Left hindlimb (tissue), 1 donor: Measurements from ENCODE around the gene RAET1G.
"Not testable (repeated sequence)": the region's sequence is repeated elsewhere in the genome, so short reads cannot be mapped to it uniquely, and the experiment has no call there.

Experiments
- DNase-seq: peaks from one replicate; pipeline ENCODE4 v3.0.0-alpha.2; 2018

Gene RAET1G

DNA sequence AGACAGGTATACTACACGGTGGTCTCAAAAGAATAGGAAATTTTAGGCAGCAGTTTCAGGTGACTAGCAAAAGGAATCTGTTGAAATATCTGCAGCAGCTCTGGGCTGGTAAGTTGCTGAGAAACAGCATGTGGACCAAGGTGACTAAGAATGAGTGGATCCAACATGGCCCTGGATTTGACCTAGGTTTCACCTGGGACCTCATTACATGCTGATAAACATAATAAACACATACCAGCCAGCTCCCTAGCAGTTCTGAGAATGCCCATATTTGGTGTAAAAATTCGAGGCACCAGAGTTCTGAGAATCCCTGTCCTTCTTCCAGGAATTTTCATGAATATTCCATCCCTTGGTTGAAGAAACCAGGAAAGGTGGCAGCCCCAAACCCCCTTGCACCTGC is 30.5 kb upstream of the RAET1G start:
- DNase-seq: not testable (repeated sequence)

DNA sequence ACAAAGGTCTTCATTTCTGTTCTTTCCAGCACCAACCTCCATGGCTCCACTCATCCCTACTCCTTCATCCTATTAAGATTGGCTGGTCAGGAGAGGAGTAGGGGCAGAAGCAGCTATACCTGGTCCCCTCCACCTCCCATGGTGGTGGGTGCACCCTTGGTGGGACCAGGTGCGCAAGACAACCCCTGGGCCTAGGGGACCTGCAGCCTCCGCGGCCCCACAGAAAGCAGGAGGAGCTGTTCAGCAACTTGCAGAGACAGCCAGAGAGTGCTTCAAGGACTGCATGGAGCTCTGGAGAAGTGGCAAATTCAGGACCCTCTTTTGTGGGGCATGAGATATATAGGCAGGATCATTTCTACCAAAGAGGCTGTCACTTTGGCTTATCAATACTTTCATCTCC is 28.7 kb upstream of the RAET1G start:
- no peak for DNase-seq

DNA sequence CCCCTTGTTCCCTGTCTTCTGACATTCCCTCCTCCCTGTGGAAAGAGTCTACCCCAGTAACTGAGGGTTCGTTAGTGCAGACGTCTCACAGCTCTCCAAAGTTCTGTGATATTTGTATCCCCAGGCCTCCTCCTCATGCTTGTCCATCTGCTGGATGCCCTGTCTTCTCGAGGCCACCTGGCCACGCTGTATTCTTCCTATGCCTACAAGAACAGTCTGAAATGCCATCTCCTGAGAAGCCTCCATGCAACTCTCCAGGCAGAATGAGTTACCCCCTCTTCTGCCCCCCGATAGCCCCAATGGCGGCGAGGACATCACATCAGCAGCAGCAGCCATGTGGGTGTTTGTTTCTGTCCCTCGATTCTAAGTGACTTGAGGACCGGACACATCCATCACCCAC is 28.2 kb upstream of the RAET1G start:
- DNase-seq: no peak

DNA sequence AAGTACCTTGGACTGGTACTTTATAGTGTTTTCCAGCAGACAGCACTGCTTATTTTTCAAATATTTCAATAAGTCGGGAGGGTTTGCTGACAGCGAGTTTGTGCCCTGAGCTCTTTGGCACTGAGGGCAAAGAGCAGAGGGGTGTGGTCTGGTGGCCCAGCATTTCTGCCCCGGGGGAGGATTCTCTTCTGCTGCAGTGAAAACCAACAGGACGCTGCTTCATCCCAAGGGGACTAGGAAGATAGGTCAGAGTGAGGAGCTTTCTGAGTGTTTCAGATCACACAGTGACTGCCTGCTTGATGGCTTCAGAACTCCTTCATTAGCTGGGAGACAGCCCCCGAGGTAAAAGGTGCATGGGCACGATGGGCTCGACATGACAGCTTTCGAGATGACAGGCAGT is 27.5 kb upstream of the RAET1G start:
- no peak for DNase-seq

GRCh38 chr6:149948616-149949015 is 25.7 kb upstream of the RAET1G start:
- DNase-seq: no peak

DNA sequence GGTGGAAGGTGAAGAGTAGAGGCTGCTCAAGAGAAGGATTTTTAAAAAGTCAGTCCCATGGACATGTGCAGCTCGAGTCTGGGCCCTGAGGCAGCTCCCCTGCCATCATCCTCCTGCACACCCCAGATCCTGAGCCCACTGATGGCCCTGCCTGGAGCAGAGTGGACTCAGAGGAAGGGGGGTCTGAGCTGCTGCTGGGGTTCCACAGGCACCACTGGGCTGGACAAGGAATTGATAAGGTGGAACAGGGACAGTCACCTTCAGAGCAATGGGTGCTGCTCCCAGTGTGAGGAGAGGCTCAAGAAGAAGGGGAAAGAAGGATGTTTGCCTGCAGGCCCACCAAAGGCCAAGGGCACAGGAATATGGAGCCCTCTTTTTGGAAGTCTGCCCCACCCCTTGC is 25.1 kb upstream of the RAET1G start:
- DNase-seq: no peak

GRCh38 chr6:149947533-149947932 is 24.6 kb upstream of the RAET1G start:
- DNase-seq: not testable (repeated sequence)

GRCh38 chr6:149946631-149947030 is 23.7 kb upstream of the RAET1G start:
- not testable (repeated sequence) for DNase-seq

- DNase-seq: not testable (repeated sequence)
These were observed 22.4 kb upstream of the RAET1G start for GRCh38 chr6:149945276-149945675.

- not testable (repeated sequence) for DNase-seq
These were observed 20.4 kb upstream of the RAET1G start for GRCh38 chr6:149943321-149943720.

DNA sequence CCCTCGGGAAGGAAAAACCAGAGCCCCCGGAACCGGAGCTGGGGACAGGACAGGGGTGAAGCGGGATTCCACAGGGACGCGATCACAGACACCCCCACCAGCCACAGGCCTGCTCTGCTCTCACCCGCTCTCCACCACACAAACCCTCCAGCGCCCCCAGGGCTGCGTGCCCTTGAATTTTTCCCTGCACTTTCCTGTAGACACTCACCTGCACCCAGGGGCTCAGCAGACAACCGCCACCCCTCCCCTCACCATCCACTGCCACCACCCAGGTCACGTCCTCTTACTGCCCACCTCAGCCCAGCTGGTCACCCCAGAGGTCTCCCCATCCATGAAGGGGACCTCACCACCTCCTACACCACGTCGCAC is 19.5 kb upstream of the RAET1G start:
- no peak for DNase-seq

DNA sequence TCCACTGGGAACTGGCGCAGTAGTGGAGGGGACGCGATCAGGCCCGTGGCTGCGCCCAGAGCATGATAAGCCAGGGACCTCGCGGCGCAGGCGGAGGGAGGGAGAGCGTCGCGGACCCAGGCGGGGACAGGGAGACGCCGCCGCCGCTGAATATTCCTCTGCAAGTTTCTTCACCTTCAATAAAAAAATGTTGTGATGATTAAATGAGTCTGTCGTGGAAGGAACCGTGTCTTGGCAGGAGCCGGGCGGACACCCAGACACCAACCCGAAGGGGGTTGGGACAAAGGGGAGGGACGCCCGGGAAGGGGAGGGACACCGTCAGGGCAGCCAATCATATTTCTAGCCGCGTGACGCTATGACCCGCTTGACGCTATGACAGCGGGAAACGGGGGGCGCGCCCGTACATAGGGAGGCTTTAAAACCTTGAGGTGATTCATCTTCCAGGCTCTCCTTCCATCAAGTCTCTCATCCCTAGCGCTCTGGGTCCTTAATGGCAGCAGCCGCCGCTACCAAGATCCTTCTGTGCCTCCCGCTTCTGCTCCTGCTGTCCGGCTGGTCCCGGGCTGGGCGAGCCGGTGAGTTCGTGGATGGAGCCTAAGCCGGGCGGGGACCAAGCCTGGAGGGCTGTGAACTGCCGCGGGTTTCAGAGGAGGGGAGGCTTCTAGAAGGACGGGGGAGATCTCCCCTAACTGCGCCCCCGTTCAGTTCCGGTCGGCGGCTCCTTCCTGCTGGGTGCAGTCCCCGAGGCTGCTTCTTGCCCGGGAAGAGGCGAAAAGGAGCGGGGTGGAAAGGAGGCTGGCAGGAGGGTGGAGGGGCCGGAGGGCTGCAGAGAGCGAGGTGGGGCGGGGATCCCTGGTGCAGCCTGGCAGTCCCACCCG is 18.9 kb upstream of the RAET1G start, which contains the start of gene ULBP2:
Gene ULBP2 (plus strand): TSS at position 432 of the 878 bp plus-strand sequence. CDS start 59 bp downstream, at position 491.
- DNase-seq: peak; percentile 91

- DNase-seq: no peak
These were observed 17.7 kb upstream of the RAET1G start for GRCh38 chr6:149940672-149940982.

- no peak for DNase-seq
These were observed 17.2 kb upstream of the RAET1G start for GRCh38 chr6:149939909-149940671.

GRCh38 chr6:149939356-149939648 is 16.4 kb upstream of the RAET1G start:
- no peak for DNase-seq

- no peak for DNase-seq
These were observed 15.8 kb upstream of the RAET1G start for GRCh38 chr6:149938571-149939355.

DNA sequence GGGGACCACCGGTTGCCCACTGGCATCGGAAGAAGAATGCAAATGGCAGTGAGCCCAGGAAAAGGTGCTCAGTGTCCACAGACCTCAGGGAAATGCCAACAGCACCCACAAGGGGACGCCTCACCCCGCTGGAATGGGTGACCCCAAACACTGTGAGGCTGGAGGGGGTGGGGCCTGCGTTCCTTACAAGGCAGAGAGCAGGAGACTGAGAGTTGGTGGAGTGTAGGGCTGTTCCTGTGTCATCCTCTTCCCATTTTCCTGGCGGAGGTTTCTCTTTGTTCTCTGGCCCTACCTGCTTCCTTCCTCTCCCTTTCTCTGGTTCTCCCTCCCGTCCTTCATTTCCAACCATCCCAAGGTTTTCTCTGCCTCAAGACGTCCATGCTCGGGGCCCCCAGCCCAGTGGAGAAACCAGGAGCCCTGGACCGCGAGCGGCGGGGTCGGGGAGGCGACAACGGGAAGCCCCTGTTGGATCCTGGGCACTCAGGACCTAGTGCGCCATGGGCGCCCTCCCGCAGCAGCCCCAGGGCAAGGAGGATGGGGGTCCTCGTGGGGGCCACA is 15.2 kb upstream of the RAET1G start:
- not testable (repeated sequence) for DNase-seq

- no peak for DNase-seq
These were observed 13.8 kb upstream of the RAET1G start for GRCh38 chr6:149936743-149937142.

- DNase-seq: no peak
These were observed 12.7 kb upstream of the RAET1G start for GRCh38 chr6:149935668-149936067.

- DNase-seq: no peak
These were observed 12.3 kb upstream of the RAET1G start for GRCh38 chr6:149935246-149935645.

DNA sequence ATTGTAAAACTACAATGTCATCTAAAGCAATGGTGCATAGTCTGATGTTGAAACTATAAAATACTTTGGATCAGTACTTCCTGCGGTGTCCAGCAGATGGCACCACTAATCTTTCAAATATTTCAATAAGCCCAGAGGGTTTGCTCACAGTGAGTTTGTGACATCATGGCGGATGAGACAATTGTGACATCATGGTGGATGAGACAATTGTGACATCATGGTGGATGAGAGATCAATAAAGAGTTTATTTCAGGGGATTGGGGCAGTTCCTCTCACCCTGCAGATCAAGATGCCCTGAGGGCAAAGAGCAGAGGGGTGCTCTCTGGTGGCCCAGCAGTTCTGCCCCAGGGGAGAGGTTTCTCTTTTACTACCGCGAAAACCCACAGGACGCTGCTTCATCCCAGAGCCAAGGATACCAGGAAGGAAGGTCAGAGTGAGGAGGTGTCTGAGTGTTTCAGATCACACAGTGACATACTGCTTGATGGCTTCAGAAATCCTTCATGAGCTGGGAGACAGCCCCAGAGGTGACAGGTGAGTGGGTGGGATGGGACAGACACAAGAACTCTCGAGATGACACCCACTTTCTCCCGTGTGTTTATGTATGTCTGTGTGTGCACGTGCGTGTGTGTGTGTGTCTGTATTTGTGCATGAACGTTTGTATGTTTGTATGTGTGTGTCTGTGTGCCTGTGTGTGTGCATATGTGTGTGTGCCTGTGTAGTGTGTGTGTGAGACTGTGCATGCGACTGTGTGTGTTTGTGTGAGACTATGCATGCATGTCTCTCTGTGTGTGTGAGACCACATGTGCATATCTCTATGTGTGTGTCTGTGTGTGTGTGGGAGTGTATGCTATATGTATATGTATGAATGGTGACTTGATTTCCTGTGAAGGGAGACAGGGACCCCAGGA is 11.6 kb upstream of the RAET1G start:
- peak; percentile 50 for DNase-seq

DNA sequence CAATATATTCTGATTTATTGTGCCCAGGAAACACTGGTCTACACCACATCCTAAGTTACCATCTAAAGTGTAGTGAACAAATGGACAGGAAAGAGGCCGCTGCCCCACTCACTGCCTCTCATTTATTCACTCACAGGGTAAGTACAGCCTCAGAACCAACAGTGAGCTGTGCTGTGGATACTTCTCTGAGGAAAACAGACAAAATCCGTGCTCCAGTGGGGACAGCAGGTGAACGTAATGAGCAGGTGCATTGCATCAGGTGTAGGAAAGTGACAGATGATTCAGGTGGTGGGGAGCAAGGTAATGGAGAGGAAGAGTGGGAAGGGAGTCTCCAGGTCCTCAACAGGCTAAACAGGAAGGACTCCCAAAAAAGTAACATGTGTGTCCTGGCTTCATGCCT is 10.5 kb upstream of the RAET1G start:
- no peak for DNase-seq
